Glomerular endothelial cell (primary cell): ENCODE results near the gene BMP6. TPM values are rescaled to one million over a fixed set of nuclear protein-coding genes. Genes with fewer than 3 reads are reported as not detected.

Experiments
- DNase-seq: peaks from one replicate; pipeline ENCODE4 v3.0.0-alpha.2; 2011; ENCODE audit warnings: low read depth, low spot score; ENCODE audit errors: extremely low read depth
- total RNA-seq: library from RNA; depleted of rRNA; stranded (reverse); fragments of >200 nt; gene quantifications from 2 replicates; pipeline ENCODE4 v1.2.3, GENCODE V29; 2015

Gene BMP6
- total RNA-seq, 1 donor from 2014 or later: 150 TPM

DNA sequence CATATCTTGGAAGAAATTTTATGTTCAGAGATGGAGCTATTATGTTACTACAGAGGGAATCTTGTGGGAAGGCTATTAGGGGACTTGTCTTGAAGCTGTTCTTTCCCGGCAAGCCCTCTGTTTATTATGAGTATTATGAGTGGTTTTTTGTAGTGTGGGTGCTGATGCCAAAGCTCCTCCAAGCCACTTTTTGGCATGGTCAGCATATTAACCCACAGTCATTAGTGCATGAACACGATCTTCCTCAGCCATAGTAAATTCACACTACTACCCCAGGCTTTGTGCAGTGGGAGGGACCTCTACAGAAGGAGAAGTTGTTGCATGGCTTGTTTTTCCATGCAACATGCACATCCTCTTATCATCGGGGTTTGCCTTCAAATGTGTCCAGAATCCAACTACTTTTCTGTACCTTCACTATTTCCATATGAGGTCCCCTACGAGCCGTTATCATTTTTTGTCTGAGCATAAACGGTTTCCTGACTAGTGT, 6.5 kb upstream of the BMP6 start:
- no peak for DNase-seq

DNA sequence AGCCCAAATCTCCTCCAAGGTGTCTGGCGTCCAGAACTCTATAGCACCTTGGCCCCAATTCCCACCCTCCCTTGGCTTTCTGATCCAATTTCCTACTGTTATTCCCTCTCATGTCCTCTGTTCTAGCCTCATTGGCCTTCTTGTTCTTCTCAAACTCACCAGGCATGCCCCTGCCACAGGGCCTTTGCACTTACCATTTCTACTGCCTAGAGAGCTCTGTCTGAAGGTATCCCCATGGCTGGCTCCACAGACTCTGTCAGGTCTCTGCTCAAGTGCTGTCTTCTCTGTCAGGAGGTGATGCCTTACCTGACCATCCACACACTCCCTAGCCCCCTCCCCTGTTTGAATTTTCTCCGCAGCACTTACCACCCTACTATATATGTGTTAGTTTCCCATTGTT, 5.6 kb upstream of the BMP6 start:
- no peak for DNase-seq

DNA sequence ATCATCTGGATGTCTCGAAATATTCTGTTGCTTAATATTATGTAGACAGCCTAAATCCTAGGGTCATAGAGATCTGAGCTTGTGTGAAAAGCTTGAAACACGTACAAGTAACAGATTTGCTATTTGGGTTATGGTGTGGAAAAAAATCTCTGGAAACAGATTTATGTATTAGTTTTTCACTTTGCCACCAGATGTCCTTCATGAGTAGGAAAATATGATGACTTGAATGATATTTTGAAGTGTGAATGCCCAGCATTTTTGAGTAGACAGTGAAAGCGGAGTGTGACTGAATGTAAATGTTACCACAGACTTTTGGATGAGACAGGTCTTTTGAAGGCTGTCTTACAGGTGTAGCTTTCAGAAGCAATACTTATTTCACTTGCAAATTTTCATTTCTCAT, 4.2 kb upstream of the BMP6 start:
- DNase-seq: no peak

DNA sequence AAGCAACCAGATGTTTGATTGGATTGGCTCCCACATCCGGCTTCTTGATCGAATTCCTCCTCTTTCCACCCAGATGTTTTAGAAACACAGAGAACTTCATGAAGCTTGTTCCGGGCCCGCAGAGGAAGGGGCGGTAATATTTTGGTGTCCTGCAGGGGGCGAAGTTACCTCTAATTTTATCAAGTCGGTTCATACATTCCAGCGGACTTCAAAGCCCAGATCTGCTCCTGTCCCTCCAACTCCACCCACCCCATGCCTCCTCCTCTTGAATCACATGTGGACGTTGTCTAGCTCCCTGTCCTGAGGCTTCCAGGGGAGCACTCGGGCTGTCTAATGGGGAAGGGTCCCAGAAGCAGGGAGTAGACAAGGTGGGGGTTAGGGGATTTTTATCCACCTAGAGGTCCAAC, 2.9 kb upstream of the BMP6 start:
- DNase-seq: no peak

DNA sequence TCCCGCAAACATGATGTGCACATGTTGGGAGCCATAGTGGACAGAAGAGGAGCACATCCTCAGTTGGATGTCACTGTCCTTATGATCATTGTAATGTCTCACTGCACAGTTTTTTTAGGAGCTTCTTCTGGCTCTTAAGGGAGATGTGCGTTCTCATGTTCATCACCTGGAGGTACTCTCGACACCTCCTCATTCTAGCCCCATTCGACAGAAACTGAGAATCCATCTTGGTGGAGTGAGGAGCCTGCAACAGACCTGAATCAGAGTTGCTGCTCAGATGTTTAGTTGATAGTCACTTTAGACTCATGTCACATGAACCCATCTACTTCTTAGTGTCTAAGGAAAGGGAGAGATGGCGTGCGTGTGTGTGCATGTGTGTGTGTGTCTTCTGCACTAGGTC, 2.3 kb upstream of the BMP6 start:
- no peak for DNase-seq

DNA sequence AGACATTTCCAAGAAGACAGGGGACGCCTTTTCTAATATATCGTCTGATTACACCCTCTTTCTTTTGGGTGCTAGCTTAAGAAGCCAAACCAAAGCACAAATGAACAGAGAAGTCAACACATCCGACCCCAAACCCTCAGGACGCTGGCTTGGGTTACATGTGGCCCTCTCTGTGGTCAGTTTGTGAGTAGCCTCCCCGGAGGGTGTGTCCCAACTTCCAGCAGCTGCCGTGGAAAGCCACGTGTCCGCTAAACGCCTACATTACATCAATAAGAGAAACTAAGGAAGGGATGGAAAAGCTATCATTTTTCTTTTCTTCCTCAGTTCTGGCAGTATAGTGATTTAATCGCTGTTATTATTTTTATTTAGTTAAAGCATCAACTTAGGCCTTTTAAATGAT, 487 bp upstream of the BMP6 start:
- no peak for DNase-seq

DNA sequence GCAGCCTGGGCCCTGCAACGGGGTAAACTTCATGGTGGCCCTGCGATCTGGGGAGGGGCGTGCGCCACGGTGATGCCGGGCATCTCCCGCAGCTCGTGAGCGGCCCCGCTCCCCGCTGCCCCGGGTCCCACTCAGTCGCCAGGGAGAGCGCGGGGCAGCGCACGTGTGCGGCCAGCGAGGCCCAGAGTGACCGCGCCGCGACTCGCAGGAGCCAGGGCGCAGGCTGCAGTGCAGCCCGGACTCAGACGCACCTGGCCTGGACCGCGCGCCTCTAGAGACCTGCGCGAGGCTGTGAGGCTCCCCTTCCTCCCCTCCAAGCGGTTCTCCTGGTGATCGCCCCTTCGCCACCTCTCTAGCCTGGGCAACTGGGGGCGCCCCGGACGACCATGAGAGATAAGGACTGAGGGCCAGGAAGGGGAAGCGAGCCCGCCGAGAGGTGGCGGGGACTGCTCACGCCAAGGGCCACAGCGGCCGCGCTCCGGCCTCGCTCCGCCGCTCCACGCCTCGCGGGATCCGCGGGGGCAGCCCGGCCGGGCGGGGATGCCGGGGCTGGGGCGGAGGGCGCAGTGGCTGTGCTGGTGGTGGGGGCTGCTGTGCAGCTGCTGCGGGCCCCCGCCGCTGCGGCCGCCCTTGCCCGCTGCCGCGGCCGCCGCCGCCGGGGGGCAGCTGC, 652 bp downstream of the BMP6 start:
- no peak for DNase-seq

DNA sequence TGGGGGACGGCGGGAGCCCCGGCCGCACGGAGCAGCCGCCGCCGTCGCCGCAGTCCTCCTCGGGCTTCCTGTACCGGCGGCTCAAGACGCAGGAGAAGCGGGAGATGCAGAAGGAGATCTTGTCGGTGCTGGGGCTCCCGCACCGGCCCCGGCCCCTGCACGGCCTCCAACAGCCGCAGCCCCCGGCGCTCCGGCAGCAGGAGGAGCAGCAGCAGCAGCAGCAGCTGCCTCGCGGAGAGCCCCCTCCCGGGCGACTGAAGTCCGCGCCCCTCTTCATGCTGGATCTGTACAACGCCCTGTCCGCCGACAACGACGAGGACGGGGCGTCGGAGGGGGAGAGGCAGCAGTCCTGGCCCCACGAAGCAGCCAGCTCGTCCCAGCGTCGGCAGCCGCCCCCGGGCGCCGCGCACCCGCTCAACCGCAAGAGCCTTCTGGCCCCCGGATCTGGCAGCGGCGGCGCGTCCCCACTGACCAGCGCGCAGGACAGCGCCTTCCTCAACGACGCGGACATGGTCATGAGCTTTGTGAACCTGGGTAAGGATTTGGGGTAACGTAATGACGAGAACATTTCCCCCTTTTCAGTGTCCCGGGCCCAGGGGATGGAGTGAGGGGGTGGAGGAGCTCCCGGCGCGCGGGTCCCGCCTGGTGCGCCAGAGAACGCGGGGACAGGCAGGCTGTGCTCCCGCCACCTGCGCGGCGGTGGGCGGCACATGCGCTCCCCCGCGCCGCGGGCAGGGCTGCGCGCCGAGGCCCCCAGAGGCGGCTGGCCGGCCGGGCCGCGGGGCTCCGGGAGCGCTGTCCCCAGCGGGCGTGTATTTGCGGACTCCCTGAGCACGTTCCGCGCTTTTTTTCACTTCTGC, 1.4 kb downstream of the BMP6 start:
- DNase-seq: no peak

DNA sequence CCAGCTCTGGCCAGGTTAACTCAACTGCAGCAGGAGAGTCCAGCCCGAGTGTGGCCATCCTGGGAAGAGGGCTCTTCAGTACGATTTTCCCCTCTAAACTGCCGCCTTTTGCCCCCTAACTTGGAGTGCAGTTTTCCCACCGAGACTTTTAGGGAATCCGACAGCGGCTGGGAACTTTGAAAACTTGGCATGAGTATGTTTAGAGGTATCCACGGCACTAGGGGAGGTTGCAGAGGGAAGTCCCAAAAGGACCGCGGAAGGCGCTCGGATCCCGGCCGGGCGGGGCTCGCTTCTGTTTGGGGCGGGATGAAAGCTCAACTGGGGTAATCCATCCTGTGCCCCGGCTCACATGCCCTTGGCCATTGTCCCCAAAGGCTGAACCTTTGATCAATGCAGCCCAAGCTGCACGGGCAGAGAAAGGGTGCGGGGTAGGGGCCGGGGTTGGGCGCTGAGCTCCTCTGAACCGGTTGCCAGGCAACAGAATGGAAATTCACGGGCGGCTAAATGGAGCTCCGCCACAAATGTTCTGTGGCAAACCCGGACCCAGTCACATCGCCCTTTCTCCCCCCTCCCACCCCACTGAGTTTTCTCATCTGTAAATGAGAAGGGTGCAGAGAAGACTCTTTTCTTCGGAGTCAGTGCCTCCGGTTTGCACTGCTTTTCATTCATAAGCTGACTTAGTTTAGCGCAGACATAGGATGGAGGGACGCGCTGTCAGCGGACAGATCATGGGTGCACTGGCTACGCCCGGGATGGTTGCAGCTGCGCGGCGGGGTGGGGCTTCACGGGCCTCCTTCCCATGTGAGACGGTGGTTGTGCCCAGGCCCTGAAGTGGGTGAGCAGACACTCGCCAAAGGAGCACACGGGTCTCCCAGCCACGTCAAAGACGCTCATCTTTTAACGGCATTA, 2.3 kb downstream of the BMP6 start:
- DNase-seq: no peak

DNA sequence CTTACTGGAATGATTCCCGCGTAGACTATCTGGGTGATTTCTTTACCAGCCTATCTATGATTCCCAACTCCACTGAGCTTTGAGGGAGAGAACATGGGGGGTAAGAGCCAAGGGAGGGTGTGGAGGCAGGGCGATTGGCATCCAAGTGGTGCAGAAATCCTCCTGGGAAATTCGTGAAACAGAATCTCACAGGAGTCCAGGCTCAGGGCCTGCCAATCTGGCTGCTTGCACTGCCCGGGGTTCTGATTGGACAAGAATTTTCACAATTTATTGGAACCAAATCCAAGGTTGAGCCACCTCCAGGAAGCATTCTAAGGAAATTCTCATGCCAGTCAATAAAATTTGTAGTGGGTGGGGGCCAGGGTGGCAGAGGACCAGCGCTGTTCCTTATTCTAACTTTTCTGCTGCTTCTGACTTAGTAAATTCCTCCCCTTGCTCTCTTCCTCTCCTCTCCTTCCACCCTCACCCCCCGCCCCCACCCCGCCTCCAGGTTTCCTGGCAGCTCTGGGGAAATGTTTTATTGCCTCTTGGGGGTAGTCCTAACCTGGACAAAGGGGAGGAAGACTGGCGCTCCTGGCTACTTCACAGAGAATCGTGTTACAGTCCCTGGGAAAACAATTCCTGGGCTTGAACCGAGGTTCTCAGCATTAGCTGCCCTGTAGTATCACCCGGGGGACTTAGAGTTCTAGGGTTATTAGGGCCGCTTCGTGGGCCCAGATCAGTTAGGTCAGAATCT, 3.1 kb downstream of the BMP6 start:
- no peak for DNase-seq

DNA sequence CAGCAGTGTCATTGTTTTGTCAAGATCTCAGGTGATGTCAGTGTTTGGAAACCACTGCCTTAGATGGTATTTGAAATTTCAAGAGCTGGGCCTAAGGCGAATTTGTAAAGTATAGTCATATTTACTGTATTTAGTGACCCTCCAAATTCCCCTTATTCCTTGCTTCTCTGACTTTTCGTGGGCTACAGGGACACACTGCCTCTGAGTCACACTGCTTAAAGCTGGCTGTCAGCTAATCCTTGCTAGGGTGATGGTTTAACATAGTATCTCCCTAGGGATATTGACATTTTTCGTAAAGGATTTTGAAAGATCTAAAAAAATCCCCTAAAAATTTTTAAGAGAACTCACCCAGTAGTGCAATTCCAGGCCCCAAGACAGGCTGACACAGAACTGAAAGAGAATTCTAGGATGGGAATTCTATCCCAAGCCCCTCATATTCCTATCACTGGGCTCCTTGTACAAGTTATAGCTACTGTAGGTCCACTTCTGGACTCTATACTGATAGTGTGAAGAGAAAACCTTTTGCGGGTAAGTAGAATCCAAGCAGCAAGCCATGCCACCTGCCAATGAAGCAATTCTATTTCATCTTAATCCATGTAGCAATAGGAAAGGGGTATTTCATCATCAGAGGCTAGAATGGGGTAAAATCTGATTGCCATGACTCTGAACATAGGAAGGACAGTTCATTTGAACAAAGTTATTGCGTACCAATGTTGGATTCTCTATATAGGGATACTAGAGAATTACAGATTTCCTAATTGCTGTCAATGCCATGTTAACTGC, 4.3 kb downstream of the BMP6 start:
- no peak for DNase-seq

DNA sequence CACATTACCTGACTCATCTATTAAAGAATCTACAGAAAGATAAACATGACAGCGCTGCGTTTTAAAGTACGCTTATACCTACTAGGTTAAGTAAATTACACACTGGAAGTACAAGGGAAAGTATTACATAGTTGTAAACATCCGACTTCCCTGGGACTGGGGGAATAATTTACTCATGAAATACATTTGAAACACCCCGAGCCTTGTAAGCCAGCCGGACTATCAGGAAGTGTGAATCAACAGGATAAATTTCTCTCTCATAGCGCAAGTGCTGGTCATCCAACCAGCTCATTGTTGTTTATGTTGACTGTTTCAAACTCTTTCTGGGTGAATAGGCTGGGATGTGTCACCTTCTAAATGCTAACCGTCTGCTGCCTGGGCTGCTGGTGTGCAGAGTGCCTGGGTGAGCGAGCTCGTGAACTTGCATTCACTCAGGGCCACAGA, 4.9 kb downstream of the BMP6 start:
- DNase-seq: peak; percentile 90

DNA sequence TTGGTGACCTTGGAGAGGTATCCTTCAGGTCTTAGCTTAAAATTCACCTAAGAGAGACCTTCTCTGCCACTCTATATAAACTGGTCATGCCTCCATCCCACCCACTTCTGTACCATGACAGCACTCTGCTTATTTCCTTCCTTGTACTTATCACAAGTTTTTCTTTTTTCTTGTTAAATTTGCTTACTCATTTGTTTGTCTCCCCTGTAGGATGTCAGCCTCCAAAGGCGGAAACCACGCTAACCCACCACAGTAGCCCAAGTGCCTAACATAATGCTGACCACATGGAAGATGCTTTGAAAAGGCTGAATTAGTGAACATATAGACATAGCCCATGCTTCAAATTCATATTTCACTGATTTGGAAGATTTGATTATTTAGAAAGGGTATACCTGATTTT, 5.4 kb downstream of the BMP6 start:
- DNase-seq: no peak

DNA sequence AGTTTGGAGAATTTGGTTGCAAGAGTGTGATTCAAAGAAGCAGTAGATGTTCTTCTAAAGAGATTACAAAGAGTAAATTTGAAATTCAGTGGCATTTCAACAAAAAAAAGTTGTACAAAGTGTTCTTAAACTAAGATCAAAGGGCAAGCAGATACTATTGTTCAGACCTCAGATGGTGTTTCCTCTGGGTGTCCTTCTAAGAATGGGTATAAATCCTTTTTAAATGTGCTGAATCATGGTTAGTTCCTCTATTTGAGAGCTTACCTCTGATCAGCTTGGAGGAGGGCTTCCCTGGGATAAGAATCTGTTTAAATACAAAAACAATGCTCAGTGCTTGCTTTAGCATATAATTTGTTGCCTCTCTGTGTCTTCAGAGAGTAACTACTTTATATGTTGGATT, 6.3 kb downstream of the BMP6 start:
- DNase-seq: no peak

DNA sequence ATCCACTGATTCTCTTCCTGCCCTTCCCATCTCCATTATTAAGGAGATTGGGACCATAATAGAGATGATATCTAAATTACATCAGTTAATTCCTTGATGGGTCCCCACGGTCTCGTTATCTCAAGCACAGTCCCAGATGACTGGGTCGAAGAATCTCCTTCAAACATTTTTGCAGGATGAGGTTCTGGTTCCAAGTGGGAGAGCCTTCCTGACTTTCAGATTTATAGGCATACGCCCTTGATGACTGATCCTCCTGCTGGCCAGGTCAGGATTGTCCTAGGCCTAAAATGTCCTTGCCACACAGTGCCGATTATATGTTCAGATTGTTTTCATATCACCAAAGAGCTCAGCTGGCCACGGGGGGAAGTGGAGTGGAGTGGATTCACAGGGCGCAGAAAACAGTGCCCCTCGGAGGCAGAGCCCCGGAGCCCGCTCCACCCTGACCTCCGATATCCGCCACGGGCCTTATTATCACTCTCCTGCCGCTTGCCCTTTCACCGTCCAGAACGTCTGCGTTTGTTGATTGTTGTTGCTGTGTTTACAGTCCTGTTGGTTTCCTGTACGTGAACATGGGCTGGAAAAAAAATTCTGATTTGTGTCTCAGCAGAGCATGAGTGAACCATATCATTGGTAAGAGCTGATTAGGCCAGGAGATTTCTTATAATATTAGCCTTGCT, 8.9 kb downstream of the BMP6 start:
- no peak for DNase-seq

DNA sequence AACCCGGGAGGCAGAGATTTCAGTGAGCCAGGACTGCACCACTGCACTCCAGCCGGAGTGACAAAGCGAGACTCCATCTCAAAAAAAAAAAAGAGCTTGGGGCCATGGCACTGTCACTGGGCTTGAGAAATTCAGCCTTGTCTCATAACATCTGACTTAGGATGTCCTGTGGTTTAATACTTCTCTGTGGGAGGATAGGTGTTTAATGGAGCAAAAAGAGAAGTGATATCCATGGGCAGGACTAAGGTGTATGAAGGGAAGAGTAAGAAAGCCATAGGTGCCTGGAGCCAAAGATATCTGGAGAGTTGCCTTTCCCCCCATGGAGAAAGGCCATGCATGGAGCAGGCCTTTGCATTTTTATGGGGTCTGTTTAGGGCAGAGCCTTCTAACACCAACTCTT, 11.2 kb downstream of the BMP6 start:
- DNase-seq: no peak

DNA sequence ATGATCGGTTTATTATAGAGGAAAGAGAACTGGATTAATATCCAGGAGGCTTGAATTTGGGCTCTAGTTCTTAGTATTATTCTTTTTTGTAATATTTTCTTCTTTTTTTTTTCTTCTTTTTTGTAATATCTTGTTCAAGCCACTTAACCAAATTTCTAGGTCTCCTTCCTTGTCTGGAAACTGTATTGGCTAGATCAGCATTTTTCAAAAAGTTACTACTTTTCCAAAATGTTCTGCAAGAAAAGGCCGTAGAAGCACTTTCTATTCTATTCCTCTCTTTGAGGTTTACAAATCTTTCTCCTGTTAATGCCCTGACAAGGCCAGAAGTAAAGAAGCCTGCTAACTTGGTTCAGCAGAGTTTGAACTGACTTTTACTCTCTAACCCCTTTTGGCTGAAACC, 12.0 kb downstream of the BMP6 start:
- no peak for DNase-seq

DNA sequence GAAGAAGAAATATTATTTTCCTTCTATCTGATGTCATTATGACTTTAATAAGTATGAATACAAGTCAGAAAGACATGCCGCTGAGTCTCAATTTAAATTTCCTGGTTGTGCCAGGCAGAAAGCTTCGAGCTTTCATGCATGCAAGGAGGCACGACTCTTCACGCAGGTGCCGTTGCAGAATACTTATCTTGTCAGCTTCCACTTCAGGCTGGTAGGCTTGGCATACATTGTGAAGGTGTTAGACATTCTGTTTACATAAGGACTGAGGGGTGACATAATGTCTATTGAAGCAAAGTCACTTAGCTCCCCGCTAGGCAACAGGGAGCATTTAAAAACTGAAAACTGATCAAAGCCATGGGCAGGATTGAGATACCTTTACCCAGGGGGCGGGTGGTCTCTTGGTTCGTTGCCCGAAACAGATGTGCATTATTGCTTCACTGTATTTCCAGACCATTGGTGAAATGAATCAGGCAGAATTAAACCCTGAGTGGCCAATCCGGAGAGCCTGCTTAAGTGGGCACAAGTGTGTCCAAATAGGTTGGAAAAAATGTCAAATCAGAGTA, 16.4 kb downstream of the BMP6 start:
- DNase-seq: no peak

DNA sequence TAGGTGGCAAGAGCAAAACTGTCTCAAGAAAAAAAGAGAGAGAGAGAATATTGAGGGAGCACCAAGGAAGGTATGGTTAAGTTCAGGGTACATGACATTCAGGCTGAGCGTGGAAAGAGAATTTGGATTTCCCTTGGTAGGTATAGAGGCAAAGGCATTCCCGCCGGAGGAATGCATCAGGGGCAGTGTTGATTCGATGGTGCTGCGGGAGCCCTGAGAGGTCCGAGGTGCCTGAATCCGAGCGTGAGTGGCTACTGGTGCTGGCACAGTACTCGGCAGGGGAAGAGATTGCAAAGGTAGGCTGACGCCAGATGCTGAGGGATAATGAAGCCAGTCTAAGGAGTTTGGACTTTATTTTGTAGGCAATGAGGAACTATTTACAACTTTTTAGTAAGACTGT, 20.0 kb downstream of the BMP6 start:
- DNase-seq: no peak
